SIG-M5 treated with dmso at 0.1 percent for 504 hours (cell line): Measurements from ENCODE around the gene TMOD1.
"Not testable (repeated sequence)": the region's sequence is repeated elsewhere in the genome, so short reads cannot be mapped to it uniquely, and the experiment has no call there.

ENCODE experiments used
- DNase-seq: peaks from one replicate; lab custom pipeline; 2025; ENCODE audit not compliant: unreplicated experiment; lab: John Stamatoyannopoulos, UW

Gene TMOD1

GRCh38 chr9:97586909-97587308 lies 85.4 kb downstream of the TMOD1 start:
- not testable (repeated sequence) for DNase-seq

GRCh38 chr9:97591535-97591934 lies 90.1 kb downstream of the TMOD1 start:
- no peak for DNase-seq

GRCh38 chr9:97592126-97592525 lies 90.7 kb downstream of the TMOD1 start:
- DNase-seq, result no peak

- DNase-seq, result no peak
Measured at GRCh38 chr9:97593960-97594359, 92.5 kb downstream of the TMOD1 start.

- DNase-seq, result no peak
Measured at GRCh38 chr9:97594381-97594921, 93.0 kb downstream of the TMOD1 start.

- DNase-seq, result no peak
Measured at GRCh38 chr9:97596906-97597305, 95.4 kb downstream of the TMOD1 start.

- DNase-seq, result peak; percentile 82
Measured at GRCh38 chr9:97598461-97599288, 97.2 kb downstream of the TMOD1 start.

- no peak for DNase-seq
Measured at GRCh38 chr9:97599314-97599846, 97.9 kb downstream of the TMOD1 start.

GRCh38 chr9:97600531-97601227 lies 99.2 kb downstream of the TMOD1 start:
- DNase-seq, result no peak

- no peak for DNase-seq
Measured at GRCh38 chr9:97601228-97601898, 99.9 kb downstream of the TMOD1 start.

- DNase-seq, result no peak
Measured at GRCh38 chr9:97602430-97602829, 101.0 kb downstream of the TMOD1 start.

GRCh38 chr9:97604901-97605645 lies 103.6 kb downstream of the TMOD1 start:
- no peak for DNase-seq

- DNase-seq, result peak; percentile 66
Measured at GRCh38 chr9:97615439-97616072, 114.1 kb downstream of the TMOD1 start.

- DNase-seq, result no peak
Measured at GRCh38 chr9:97617939-97618416, 116.5 kb downstream of the TMOD1 start.

- DNase-seq, result not testable (repeated sequence)
Measured at GRCh38 chr9:97620063-97620462, 118.6 kb downstream of the TMOD1 start.

GRCh38 chr9:97622483-97622882 lies 121.0 kb downstream of the TMOD1 start:
- not testable (repeated sequence) for DNase-seq

- DNase-seq, result no peak
Measured at GRCh38 chr9:97623946-97624345, 122.5 kb downstream of the TMOD1 start.

GRCh38 chr9:97625620-97626019 lies 124.2 kb downstream of the TMOD1 start:
- DNase-seq, result no peak

- no peak for DNase-seq
Measured at GRCh38 chr9:97627624-97628023, 126.2 kb downstream of the TMOD1 start.

- DNase-seq, result no peak
Measured at GRCh38 chr9:97628668-97629067, 127.2 kb downstream of the TMOD1 start.
